Mesendoderm (in vitro differentiated cells): ENCODE results near the gene IFNGR2.

Experiments
- DNase-seq: peaks from one replicate; pipeline ENCODE4 v3.0.0; 2013
- H2AK5ac ChIP-seq: 2 replicates; pipeline ENCODE4 v1.6.1; 2013; ENCODE audit warnings: low read length, inconsistent platforms
- H2BK120ac ChIP-seq: 2 replicates; pipeline ENCODE4 v1.6.1; 2013; ENCODE audit warnings: low read depth, mild to moderate bottlenecking, low read length, moderate library complexity, mixed read lengths
- H2BK15ac ChIP-seq: replicated peaks from 2 replicates; pipeline ENCODE4 v1.6.1; 2013; ENCODE audit warnings: low read depth, mild to moderate bottlenecking, moderate library complexity
- H2BK5ac ChIP-seq: 2 replicates; pipeline ENCODE4 v1.6.1; 2013; ENCODE audit warnings: low read length, inconsistent platforms
- H3K18ac ChIP-seq: 2 replicates; pipeline ENCODE4 v1.6.1; 2013; ENCODE audit warnings: mild to moderate bottlenecking, low read length, mixed read lengths
- H3K23ac ChIP-seq: one replicate; pipeline ENCODE4 v1.6.1; 2013; ENCODE audit warnings: low read length
- H3K27ac ChIP-seq: 2 replicates; pipeline ENCODE4 v1.5.1; 2013; ENCODE audit warnings: low read depth, mild to moderate bottlenecking, inconsistent platforms, low read length, moderate library complexity
- H3K27me3 ChIP-seq: 2 replicates; pipeline ENCODE4 v1.6.1; 2013; ENCODE audit warnings: low read length, control low read depth, mild to moderate bottlenecking, inconsistent platforms; ENCODE audit not compliant: insufficient read depth, poor library complexity
- H3K36me3 ChIP-seq: 2 replicates; pipeline ENCODE4 v1.6.1; 2013; ENCODE audit warnings: low read length, inconsistent platforms; ENCODE audit not compliant: control insufficient read depth, insufficient read depth
- H3K4ac ChIP-seq: one replicate; pipeline ENCODE4 v1.6.1; 2013; ENCODE audit warnings: low read depth, mild to moderate bottlenecking, low read length, moderate library complexity
- H3K4me1 ChIP-seq: 2 replicates; pipeline ENCODE4 v1.6.1; 2013; ENCODE audit warnings: low read depth, low read length, inconsistent platforms; ENCODE audit not compliant: control insufficient read depth
- H3K4me2 ChIP-seq: 2 replicates; pipeline ENCODE4 v1.6.1; 2013; ENCODE audit warnings: low read length
- H3K4me3 ChIP-seq: 2 replicates; pipeline ENCODE4 v1.5.1; 2013; ENCODE audit warnings: mild to moderate bottlenecking, low read length
- H3K56ac ChIP-seq: one replicate; pipeline ENCODE4 v1.6.1; 2013; ENCODE audit warnings: low read length
- H3K79me1 ChIP-seq: 2 replicates; pipeline ENCODE4 v1.6.1; 2013; ENCODE audit warnings: low read length, inconsistent platforms
- H3K79me2 ChIP-seq: 2 replicates; pipeline ENCODE4 v1.6.1; 2013; ENCODE audit warnings: mild to moderate bottlenecking, low read length; ENCODE audit not compliant: control insufficient read depth, insufficient read depth
- H3K9ac ChIP-seq: 2 replicates; pipeline ENCODE4 v1.6.1; 2013; ENCODE audit warnings: low read length, inconsistent platforms
- H4K5ac ChIP-seq: one replicate; pipeline ENCODE4 v1.6.1; 2013; ENCODE audit warnings: low read length
- H4K8ac ChIP-seq: one replicate; pipeline ENCODE4 v1.6.1; 2013; ENCODE audit warnings: low read depth, mild to moderate bottlenecking, control low read depth, low read length, moderate library complexity
- WGBS: extraction: QIAGEN DNeasy Blood & Tissue Kit; methylation state at CpG from one replicate; pipeline ENCODE4 v1.1.7; 2013; ENCODE audit warnings: low lambda C conversion rate, missing lambda C conversion rate; ENCODE audit not compliant: insufficient coverage; ENCODE audit errors: extremely low coverage; 5-methylcytosine and 5-hydroxymethylcytosine counted together

IFNGR2 gene

DNA sequence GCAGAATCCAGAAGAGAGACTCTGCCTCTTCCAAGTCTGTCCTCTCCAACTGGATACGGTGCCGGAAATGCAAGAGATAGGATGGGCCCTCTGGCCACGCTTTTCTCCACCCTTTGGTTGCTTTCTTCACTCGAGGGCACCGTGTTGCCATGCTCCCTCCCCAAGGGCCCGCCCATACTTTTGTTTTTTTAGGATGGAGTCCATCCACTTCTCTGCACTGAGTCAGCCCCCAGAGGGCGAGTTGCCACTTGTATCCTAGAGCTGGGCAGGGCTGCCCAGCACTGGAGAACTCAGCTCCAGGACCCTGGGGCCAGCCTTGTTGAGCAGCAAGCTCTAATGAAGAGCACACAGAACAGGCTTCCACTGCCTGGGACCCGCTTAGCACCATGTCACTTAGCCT lies 25.5 kb downstream of the IFNGR2 start:
- Histone ChIP-seq H4K8ac (no peak overlapping the region), H3K18ac (no peak overlapping the region), H3K4me2 (no peak overlapping the region), H2AK5ac (no peak overlapping the region), H3K4me1 (no peaks in the 10 kb centered on the region), H3K79me1 (no peaks in the 10 kb centered on the region), H3K79me2 (no peaks in the 10 kb centered on the region), H3K9ac (no peak overlapping the region), H3K36me3 (peaks cover 13% of the 10 kb centered on the region), H3K27ac (no peak overlapping the region), H2BK120ac (no peak overlapping the region), H3K4me3 (no peak overlapping the region), H3K4ac (no peak overlapping the region), H3K56ac (no peak overlapping the region), H3K23ac (no peak overlapping the region), H3K27me3 (no peaks in the 10 kb centered on the region), H2BK15ac (no peak overlapping the region), H4K5ac (no peak overlapping the region), H2BK5ac (no peak overlapping the region)
- WGBS: no CpG with 5 or more reads among the region's 8 CpGs
- no peak for DNase-seq

DNA sequence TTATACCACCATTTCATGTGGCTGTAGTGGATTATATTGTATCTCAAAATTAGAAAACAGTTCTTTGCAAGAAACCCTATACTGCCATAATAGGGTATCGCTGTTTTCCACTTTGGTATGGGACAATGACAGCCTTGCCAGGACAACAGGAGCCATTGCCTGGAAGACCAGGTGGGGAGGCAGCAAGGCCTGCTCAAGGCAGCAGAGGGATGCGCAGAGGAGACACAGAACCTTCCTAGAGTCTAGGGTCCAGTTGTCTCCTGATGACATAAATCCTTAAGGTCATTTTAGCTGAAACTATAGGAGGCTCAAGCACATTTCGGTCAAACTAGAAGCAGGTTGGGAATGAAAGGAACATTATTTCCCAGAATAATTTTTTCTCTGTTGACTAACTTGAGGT lies 27.6 kb downstream of the IFNGR2 start:
- H4K8ac ChIP-seq: no peak overlapping the region
- H2BK15ac ChIP-seq: no peak overlapping the region
- H3K79me2 ChIP-seq: no peaks in the 10 kb centered on the region
- no peak for DNase-seq
- no peak overlapping the region for H3K4me2 ChIP-seq
- H3K18ac ChIP-seq: no peak overlapping the region
- no peak overlapping the region for H3K27ac ChIP-seq
- H3K56ac ChIP-seq: no peak overlapping the region
- H2BK120ac ChIP-seq: no peak overlapping the region
- no peak overlapping the region for H3K9ac ChIP-seq
- no peaks in the 10 kb centered on the region for H3K27me3 ChIP-seq
- H3K23ac ChIP-seq: no peak overlapping the region
- no peak overlapping the region for H2AK5ac ChIP-seq
- H3K4me1 ChIP-seq: no peaks in the 10 kb centered on the region
- H2BK5ac ChIP-seq: no peak overlapping the region
- no peak overlapping the region for H3K4me3 ChIP-seq
- peaks cover 9% of the 10 kb centered on the region for H3K36me3 ChIP-seq
- no CpG with 5 or more reads among the region's 3 CpGs for WGBS
- no peak overlapping the region for H3K4ac ChIP-seq
- no peaks in the 10 kb centered on the region for H3K79me1 ChIP-seq
- H4K5ac ChIP-seq: no peak overlapping the region

DNA sequence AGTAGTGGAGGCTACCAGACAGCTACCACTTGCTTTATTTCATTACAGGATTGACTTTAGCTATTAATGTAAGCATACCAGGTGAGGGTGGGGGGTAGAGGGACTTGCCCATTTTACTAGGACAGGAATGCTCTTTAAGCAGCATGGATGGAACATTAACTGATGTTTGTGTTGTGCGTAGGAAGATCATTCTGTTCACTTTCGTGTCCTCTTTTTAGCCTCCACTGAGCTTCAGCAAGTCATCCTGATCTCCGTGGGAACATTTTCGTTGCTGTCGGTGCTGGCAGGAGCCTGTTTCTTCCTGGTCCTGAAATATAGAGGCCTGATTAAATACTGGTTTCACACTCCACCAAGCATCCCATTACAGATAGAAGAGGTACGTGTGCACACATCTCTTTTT lies 29.3 kb downstream of the IFNGR2 start:
- Histone ChIP-seq H2BK120ac (no peak overlapping the region), H4K5ac (no peak overlapping the region)

DNA sequence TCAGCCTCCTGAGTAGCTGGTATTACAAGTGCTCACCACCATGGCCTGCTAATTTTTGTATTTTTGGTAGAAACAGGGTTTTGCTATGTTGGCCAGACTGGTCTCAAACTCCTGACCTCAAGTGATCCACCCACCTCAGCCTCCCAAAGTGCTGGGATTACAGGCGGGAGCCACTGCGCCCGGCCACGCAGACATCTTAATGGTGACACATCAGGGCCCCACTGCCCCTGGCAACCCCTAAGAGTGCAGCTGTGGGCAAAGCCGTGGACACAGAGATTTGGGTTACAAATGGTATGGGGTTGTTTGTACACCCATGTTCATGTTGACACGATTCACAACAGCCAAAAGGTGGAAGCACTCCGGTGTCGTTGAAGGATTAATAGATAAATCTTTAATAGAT lies 29.8 kb downstream of the IFNGR2 start:
- H2AK5ac ChIP-seq: no peak overlapping the region
- no peak overlapping the region for H2BK15ac ChIP-seq
- no peak overlapping the region for H4K5ac ChIP-seq
- H4K8ac ChIP-seq: no peak overlapping the region
- no peak for DNase-seq
- no peak overlapping the region for H3K18ac ChIP-seq
- peaks cover 11% of the 10 kb centered on the region for H3K36me3 ChIP-seq
- H3K9ac ChIP-seq: no peak overlapping the region
- no peak overlapping the region for H3K23ac ChIP-seq
- no peak overlapping the region for H3K4me2 ChIP-seq
- H3K79me1 ChIP-seq: no peaks in the 10 kb centered on the region
- H3K4ac ChIP-seq: no peak overlapping the region
- H3K4me1 ChIP-seq: no peaks in the 10 kb centered on the region
- no peak overlapping the region for H3K56ac ChIP-seq
- no peak overlapping the region for H2BK120ac ChIP-seq
- H3K4me3 ChIP-seq: no peak overlapping the region
- no CpG with 5 or more reads among the region's 8 CpGs for WGBS
- H3K27me3 ChIP-seq: no peaks in the 10 kb centered on the region
- no peaks in the 10 kb centered on the region for H3K79me2 ChIP-seq
- H2BK5ac ChIP-seq: no peak overlapping the region
- no peak overlapping the region for H3K27ac ChIP-seq

More for the DNA sequence above, 29.3 kb downstream of the IFNGR2 start:
- Histone ChIP-seq H3K4ac (no peak overlapping the region), H3K27me3 (no peaks in the 10 kb centered on the region), H3K79me1 (no peaks in the 10 kb centered on the region), H3K9ac (no peak overlapping the region), H3K4me3 (no peak overlapping the region), H2BK15ac (no peak overlapping the region), H3K36me3 (peaks cover 11% of the 10 kb centered on the region), H2BK5ac (no peak overlapping the region), H3K4me2 (no peak overlapping the region), H3K18ac (no peak overlapping the region), H3K27ac (no peak overlapping the region), H3K56ac (no peak overlapping the region), H3K4me1 (no peaks in the 10 kb centered on the region), H4K8ac (no peak overlapping the region), H3K23ac (no peak overlapping the region), H3K79me2 (no peaks in the 10 kb centered on the region), H2AK5ac (no peak overlapping the region)
- no CpG with 5 or more reads among the region's 6 CpGs for WGBS
- DNase-seq: no peak

DNA sequence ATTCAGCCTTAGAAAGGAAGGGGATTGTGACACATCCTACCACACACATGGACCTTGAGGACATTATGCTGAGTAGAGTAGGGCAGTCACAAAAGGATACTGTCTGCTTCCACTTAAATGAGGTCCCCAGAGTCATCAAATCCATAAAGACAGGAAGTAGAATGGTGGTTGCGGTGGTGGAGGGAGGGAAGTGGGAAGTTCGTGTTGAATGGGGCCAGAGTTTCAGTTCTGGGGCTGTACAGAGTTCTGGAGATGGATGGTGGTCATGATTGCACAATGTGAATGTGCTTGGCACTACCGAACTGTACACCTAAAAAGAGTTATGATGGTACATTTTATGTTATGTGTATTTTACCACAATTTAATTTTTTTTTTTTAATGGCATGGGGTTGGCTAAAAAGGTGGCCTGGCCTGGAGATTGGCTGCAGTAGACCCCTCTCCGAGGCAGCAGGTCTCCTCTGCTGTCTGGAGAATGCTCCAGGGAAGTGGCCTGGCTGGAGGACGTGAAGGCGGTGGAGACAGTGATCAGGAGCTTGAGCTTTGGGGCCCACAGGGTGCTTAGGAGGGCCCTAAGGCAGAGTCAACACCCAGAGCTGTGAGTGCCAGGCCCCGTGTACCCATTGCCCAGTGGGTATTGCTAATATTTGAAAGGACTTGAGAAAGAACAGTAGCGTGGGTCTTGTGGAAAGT lies 30.4 kb downstream of the IFNGR2 start:
- Histone ChIP-seq H3K4me2 (no peak overlapping the region), H4K8ac (no peak overlapping the region), H3K27ac (no peak overlapping the region)

DNA sequence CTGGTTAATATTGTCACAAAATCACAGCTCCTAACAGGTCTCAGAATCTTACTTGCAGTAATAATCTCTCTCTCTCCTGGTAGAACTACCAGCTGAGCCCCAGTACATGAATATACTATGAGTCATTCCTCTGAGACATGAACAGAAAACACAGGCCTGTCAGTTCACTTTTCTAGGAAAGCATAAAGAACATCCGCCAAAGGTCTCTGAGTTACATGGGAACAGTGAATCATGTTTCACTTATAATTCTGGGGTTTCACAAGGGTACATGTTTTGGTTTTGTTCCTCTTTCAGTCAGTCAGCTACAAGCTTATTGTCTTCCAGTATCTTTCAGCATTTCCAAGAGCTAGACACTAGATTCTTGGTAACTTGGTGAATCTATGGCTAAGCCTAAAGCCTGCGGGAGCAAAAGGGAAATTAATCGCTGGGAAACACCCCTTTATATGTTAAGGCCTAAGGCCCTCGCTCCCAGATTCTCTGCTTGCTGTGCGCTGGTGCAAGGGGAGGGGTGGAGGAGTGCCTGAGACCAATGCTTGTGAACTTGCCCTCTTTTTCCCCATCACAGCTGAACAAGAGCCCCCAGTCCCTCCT lies 31.7 kb downstream of the IFNGR2 start:
- WGBS: no CpG with 5 or more reads among the region's 5 CpGs
- no peak for DNase-seq
- no peaks in the 10 kb centered on the region for H3K79me1 ChIP-seq
- H3K27me3 ChIP-seq: no peaks in the 10 kb centered on the region
- H3K4me3 ChIP-seq: no peak overlapping the region
- no peaks in the 10 kb centered on the region for H3K79me2 ChIP-seq
- H3K56ac ChIP-seq: no peak overlapping the region
- H3K9ac ChIP-seq: no peak overlapping the region
- no peak overlapping the region for H2AK5ac ChIP-seq
- H4K8ac ChIP-seq: no peak overlapping the region
- H3K18ac ChIP-seq: no peak overlapping the region
- no peaks in the 10 kb centered on the region for H3K4me1 ChIP-seq
- H2BK15ac ChIP-seq: no peak overlapping the region
- H3K27ac ChIP-seq: no peak overlapping the region
- no peak overlapping the region for H3K4me2 ChIP-seq
- H3K36me3 ChIP-seq: peaks cover 10% of the 10 kb centered on the region
- no peak overlapping the region for H4K5ac ChIP-seq
- H2BK120ac ChIP-seq: no peak overlapping the region
- no peak overlapping the region for H3K4ac ChIP-seq
- no peak overlapping the region for H3K23ac ChIP-seq
- no peak overlapping the region for H2BK5ac ChIP-seq

More for the DNA sequence above, 30.4 kb downstream of the IFNGR2 start:
- Histone ChIP-seq H3K27me3 (no peaks in the 10 kb centered on the region), H3K23ac (no peak overlapping the region), H4K5ac (no peak overlapping the region), H3K18ac (no peak overlapping the region), H3K36me3 (peaks cover 11% of the 10 kb centered on the region), H3K79me2 (no peaks in the 10 kb centered on the region), H3K4me3 (no peak overlapping the region), H2BK5ac (no peak overlapping the region), H2AK5ac (no peak overlapping the region), H3K9ac (no peak overlapping the region), H2BK120ac (no peak overlapping the region), H3K4me1 (no peaks in the 10 kb centered on the region), H3K56ac (no peak overlapping the region), H2BK15ac (no peak overlapping the region), H3K4ac (no peak overlapping the region), H3K79me1 (no peaks in the 10 kb centered on the region)
- DNase-seq: no peak
- whole genome bisulfite sequencing: no CpG with 5 or more reads among the region's 8 CpGs
